Loucy (cell line): ENCODE data around the gene CHI3L1.

Source experiments
- CTCF ChIP-seq: fragments of 200-600 bp; sonication (generic); conservative IDR thresholded peaks from 2 replicates; pipeline ENCODE4 v1.5.1; 2014; ENCODE audit warnings: mild to moderate bottlenecking, antibody characterized with exemption, low read length
- EZH2phosphoT487 ChIP-seq: fragments of 200-600 bp; IDR thresholded peaks from 2 replicates; pipeline ENCODE4 v1.6.1; 2018; ENCODE audit warnings: antibody characterized with exemption, mild to moderate bottlenecking, moderate library complexity, borderline replicate concordance

- TF ChIP-seq EZH2phosphoT487: no peak
- TF ChIP-seq CTCF: no peak
Measured at GRCh38 chr1:203176273-203177035, 10.1 kb downstream of the CHI3L1 start.
